NCI-H1092 treated with DMSO at 0.1 percent for 48 hours (cell line): ENCODE results near the gene IDUA.
"Not testable (repeated sequence)": the region's sequence is repeated elsewhere in the genome, so short reads cannot be mapped to it uniquely, and the experiment has no call there.

ENCODE experiments used
- DNase-seq: peaks from one replicate; lab custom pipeline; 2025; lab: John Stamatoyannopoulos, UW

Gene IDUA

DNA sequence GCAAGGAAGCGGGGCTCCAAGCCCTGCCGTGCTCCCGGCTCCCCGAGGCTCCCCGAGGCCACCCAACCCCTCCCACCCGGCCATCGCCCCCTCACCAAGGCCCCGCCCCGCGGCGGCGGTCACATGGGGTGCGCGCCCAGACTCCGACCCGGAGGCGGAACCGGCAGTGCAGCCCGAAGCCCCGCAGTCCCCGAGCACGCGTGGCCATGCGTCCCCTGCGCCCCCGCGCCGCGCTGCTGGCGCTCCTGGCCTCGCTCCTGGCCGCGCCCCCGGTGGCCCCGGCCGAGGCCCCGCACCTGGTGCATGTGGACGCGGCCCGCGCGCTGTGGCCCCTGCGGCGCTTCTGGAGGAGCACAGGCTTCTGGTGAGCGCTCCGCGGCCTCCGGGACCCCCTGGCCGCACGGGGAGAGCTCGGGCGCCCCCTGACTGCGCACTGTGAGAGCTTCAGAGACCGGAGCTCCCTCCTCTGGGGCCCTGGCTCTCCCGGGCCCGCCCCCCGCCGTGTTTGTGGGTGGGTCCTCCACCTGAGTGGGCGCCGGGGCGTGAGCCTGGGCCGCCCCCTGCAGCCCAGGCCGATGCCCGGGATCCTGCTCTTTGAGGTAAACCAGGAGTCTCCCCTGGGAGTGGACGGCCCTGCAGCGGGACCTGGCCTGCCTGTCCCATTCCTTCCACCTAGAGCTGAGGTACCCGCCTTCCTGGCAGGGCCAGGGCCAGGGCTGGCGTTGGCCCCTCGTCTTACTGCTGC, at the start of gene IDUA:
Gene IDUA (plus strand): TSS at position 166 of the 745 bp plus-strand sequence. CDS start 41 bp downstream, at position 207.
- peak; percentile 75 for DNase-seq

DNA sequence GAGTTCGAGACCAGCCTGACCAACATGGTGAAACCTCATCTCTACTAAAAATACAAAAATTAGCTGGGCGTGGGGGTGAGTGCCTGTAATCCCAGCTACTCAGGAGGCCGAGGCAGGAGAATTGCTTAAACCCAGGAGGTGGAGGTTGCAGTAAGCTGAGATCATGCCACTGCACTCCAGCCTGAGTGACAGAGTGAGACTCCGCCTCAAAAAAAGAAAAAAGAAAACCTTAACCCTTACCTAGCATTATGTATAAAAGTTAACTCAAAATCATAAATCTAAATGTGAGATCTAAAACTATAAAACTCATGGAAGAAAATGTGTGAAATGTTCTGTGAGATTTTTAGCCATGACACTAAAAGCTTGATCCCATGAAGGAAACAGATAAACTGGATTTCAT, 47.3 kb upstream of the IDUA start:
- not testable (repeated sequence) for DNase-seq

GRCh38 chr4:945274-946102, 41.4 kb upstream of the IDUA start:
- no peak for DNase-seq

GRCh38 chr4:946103-946450, 40.8 kb upstream of the IDUA start:
- DNase-seq, result no peak

DNA sequence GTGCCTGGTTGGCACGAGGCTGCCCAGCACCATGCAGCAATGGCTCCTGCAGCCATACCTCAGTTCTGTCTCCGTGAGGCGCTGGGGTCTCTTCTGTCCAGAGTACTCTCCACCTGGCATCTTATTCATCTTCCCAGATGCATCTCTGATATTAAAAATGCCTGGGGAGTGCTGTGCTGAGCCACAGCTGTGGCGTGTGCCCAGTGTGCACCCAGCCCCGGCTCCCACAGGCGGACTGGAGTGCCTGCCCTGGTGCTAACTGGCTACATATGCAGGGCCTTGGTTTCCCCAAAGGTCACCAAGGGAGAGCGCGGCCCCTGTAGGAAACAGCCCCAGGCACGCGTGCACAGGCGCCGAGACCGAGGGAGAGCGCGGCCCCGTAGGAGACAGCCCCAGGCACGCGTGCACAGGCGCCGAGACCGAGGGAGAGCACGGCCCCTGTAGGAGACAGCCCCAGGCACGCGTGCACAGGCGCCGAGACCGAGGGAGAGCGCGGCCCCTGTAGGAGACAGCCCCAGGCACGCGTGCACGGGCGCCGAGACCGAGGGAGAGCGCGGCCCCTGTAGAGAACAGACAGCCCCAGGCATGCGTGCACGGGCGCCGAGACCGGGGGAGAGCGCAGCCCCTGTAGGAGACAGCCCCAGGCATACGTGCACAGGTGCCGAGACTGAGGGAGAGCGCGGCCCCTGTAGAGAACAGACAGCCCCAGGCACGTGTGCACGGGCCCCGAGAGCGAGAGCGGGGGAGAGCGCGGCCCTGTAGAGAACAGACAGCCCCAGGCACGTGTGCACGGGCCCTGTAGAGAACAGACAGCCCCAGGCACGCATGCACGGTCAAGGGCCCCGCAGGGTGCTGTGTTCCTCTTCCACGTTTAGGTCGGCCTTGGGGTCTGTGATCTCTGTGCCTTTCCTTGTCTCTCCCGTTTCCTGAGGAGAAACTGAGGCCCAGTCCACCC, 40.0 kb upstream of the IDUA start:
- no peak for DNase-seq

DNA sequence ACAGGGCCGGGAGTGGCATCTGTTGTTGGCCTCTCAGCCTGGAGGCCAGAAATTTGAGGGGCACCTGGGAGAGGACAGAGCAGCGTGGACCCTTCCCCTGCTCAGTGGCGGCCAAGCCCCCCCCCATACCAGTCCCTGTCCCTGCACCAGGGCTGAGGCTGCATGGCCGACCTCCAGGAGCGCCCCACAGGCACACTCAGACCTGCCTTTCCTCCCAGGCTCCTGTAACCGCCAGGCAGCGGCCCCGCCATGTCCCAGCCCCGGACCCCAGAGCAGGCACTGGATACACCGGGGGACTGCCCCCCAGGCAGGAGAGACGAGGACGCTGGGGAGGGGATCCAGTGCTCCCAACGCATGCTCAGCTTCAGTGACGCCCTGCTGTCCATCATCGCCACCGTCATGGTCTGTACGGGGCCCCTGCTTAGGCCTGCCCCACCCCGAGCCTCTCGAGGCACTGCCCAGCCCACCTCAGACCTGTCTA, 39.3 kb upstream of the IDUA start:
- no peak for DNase-seq

- DNase-seq, result no peak
Measured at GRCh38 chr4:948101-948935, 38.5 kb upstream of the IDUA start.

DNA sequence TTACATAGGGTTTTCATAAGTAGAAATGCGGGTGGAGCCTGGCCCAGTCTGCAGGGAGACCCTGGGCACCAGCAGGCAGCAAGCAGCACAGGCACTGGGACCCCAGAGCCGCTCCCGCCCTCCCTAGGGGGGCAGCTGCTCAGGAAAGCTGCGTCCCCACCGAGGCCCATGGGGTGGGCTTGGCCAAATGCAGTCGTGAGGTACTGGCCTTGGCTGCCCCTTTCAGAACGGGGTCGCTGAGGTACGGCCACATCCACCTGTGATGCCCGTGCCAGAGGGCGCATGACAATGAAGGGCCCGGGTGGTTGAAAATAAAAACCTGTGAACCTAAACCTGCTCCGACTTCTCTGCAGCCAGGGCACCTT, 37.9 kb upstream of the IDUA start:
- DNase-seq, result no peak

- no peak for DNase-seq
Measured at GRCh38 chr4:949656-950055, 37.2 kb upstream of the IDUA start.

- no peak for DNase-seq
Measured at GRCh38 chr4:950136-951020, 36.5 kb upstream of the IDUA start.

DNA sequence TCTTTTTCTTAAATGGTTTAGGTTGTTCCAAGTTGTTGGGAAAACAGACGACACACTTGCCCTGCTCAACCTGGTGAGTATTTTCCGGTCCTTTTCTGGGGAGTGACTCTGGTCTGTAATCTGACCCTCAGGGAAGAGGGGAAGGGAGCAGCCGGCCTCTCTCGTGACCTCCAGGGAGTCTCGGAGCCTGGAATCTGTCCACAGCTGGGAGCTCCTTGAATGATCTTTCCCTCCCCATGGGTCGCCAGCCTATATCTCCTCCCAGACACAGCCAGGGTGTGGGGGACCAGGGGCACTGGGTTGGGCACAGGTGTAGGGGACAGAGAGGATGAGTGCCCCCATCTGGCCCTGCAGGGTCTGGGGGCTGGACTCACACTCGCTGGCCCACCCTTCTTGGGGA, 35.7 kb upstream of the IDUA start:
- no peak for DNase-seq

- DNase-seq, result no peak
Measured at GRCh38 chr4:951594-952468, 35.0 kb upstream of the IDUA start.

GRCh38 chr4:952881-953573, 33.8 kb upstream of the IDUA start:
- DNase-seq, result no peak

DNA sequence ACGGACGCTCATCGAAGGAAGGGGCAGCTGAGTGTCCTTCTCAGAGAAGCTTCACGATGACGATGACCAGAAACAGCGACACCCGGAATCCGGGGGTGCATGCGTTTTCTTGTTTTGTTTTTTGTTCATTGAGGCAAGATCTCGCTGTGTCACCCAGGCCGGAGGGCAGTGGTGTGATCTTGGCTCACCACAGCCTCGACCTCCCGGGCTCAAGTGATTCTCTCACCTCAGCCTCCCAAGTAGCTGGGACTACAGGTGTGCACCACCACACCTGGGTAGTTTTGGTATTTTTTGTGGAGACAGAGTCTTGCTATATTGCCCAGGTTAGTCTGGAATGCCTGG, 33.3 kb upstream of the IDUA start:
- DNase-seq, result no peak

DNA sequence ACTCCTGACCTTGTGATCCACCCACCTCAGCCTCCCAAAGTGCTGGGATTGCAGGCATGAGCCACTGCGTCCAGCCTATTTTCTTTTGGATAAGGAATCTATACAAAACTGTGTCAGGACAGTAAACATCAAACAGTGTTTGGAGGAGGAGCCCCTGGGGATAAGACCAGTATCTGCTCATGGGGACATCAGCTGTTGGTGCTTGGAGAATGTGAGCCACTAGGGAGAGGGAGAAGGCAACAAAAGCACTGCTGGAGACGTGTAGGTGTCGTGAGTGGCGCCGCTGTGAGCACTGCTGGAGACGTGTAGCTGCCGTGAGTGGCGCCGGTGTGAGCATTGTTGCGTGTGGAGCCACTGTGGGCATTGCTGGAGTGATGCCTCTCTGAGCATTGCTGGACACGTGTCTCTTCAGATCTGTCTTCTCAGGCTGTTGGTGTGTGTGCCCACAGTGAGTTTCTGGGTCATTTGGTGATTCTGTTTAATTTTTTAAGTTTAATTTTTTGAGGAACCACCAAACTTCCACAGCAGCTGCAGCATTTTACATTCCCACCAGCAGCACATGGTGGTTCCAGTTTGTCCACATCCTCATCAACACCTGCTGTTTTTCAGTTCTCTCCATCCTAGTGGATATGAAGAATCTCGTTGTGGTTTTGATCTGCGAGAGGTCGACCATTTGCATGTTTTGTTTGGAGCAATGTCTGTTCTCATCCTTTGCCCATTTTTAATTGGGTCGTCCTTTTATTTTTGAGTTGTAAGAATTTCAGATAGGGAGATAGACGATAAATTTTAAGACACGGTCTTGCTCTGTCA, 32.4 kb upstream of the IDUA start:
- DNase-seq, result no peak

DNA sequence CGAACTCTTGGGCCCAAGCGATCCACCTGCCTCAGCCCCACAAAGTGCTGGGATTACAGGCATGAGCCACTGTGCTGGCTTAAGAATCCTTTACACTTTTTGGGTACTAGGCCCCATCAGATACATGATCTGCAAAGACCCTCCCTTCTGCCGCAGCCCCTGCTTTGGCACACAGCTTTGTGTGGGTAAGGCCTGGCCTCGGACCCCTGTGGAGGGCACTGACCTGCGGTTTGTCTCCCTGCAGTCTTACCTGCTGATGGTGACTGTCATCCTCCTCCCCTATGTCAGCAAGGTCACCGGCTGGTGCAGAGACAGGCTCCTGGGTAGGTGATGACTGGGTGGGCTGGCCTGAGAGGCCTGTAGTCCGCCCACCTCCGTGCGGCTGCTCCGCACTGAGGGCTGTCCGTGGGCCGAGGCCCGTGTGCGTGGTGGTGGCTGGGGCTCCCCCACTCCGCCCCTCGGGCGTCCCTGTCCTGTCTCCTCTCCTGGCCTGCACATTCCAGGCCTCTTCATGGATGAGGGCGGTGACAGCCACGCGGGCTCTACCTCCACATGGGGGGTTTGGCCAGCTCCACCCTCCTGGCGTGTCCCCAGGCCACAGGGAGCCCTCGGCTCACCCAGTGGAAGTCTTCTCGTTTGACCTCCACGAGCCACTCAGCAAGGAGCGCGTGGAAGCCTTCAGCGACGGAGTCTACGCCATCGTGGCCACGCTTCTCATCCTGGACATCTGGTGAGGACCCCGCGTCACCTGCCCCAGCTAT, 31.5 kb upstream of the IDUA start:
- no peak for DNase-seq

DNA sequence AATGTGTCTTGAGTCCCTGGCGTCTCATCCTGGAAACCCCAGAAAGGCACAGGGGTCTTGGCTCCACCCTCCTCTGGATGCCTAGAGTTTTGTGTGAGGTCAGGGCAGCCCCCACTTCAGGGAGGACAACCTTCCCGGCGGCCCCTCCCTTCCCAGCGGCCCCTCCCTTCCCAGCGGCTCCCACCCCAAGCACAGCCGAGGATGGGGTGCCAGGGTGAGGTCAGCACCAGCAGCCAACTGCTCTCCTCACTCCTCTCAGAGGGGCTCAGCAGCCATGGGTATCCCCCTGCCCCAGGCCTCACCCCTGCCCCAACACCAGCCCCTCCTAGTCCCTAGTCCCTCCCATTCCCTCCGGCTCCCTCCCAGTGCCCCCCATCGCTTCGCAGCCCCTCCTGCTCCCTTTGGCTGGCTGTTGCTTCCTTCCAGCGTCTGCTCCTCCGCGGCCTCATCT, 30.9 kb upstream of the IDUA start:
- DNase-seq, result no peak
